Common myeloid progenitor, CD34-positive (primary cell): Measurements from ENCODE around the gene DALRD3.

Experiments
- CTCF ChIA-PET: fragments of 350-600 bp; sonication (Branson Sonifier 250); formaldehyde crosslinking; loops from one replicate; lab custom pipeline; 2021; ENCODE audit warnings: antibody characterized with exemption; lab: Charles Lee
- POLR2A ChIA-PET: fragments of 350-600 bp; sonication (Branson Sonifier 250); formaldehyde crosslinking; loops from one replicate; lab custom pipeline; 2021; ENCODE audit warnings: antibody characterized with exemption; lab: Charles Lee
- DNase-seq, 3 donors: peaks; one replicate each; pipeline versions ENCODE4 v3.0.0 to v3.0.0-alpha.2; 2013
- H3K27ac ChIP-seq, 2 experiments: 1 replicate in 1 of 2; 2 replicates in 1 of 2; pipeline ENCODE4 v1.7.0; 2013; ENCODE audit warnings: inconsistent platforms in 2 of 2, low read length in 2 of 2, mild to moderate bottlenecking in 2 of 2, low read depth in 1 of 2, moderate library complexity in 1 of 2; ENCODE audit not compliant: severe bottlenecking in 2 of 2, insufficient read depth in 1 of 2, poor library complexity in 1 of 2
- H3K27me3 ChIP-seq, 5 experiments: replicated peaks in 2 of 5; 1 replicate in 3 of 5; 2 replicates in 2 of 5; pipeline versions ENCODE4 v1.6.1 to v1.7.0; 2013; ENCODE audit warnings: low read length in 4 of 5, mild to moderate bottlenecking in 2 of 5, moderate library complexity in 2 of 5, inconsistent platforms in 1 of 5; ENCODE audit not compliant: insufficient read depth in 5 of 5, control insufficient read depth in 4 of 5
- H3K36me3 ChIP-seq, 4 experiments: 1 replicate in 2 of 4; 2 replicates in 2 of 4; pipeline versions ENCODE4 v1.6.1 to v1.7.0; 2013; ENCODE audit warnings: low read length in 3 of 4, control low read depth in 1 of 4, mild to moderate bottlenecking in 1 of 4; ENCODE audit not compliant: control insufficient read depth in 4 of 4, insufficient read depth in 4 of 4
- H3K4me1 ChIP-seq, 4 experiments: 1 replicate in 3 of 4; 2 replicates in 1 of 4; pipeline versions ENCODE4 v1.6.1 to v1.7.1; 2013; ENCODE audit warnings: low read length in 3 of 4, mild to moderate bottlenecking in 3 of 4, control low read depth in 1 of 4, inconsistent platforms in 1 of 4, moderate library complexity in 1 of 4; ENCODE audit not compliant: control insufficient read depth in 4 of 4, insufficient read depth in 4 of 4; ENCODE audit errors: control extremely low read depth in 1 of 4
- H3K4me3 ChIP-seq, 7 experiments: 1 replicate in 4 of 7; 2 replicates in 3 of 7; pipeline versions ENCODE4 v1.5.1 to v1.7.0; 2013; ENCODE audit warnings: mild to moderate bottlenecking in 7 of 7, low read length in 6 of 7, moderate library complexity in 6 of 7, inconsistent platforms in 2 of 7, low read depth in 2 of 7, control low read depth in 1 of 7; ENCODE audit not compliant: insufficient read depth in 4 of 7, control insufficient read depth in 1 of 7; ENCODE audit errors: extremely low read depth in 1 of 7
- H3K9me3 ChIP-seq, 5 experiments: 1 replicate in 4 of 5; 2 replicates in 1 of 5; pipeline versions ENCODE4 v1.6.1 to v1.7.1; 2013; ENCODE audit warnings: low read length in 4 of 5, mild to moderate bottlenecking in 2 of 5, inconsistent platforms in 1 of 5, low read depth in 1 of 5, moderate library complexity in 1 of 5; ENCODE audit not compliant: control insufficient read depth in 4 of 5, insufficient read depth in 2 of 5; ENCODE audit errors: control extremely low read depth in 1 of 5
- WGBS: methylation state at CpG from one replicate; pipeline ENCODE4 v1.1.5; 2013; ENCODE audit not compliant: insufficient coverage; 5-methylcytosine and 5-hydroxymethylcytosine counted together

Gene DALRD3

DNA sequence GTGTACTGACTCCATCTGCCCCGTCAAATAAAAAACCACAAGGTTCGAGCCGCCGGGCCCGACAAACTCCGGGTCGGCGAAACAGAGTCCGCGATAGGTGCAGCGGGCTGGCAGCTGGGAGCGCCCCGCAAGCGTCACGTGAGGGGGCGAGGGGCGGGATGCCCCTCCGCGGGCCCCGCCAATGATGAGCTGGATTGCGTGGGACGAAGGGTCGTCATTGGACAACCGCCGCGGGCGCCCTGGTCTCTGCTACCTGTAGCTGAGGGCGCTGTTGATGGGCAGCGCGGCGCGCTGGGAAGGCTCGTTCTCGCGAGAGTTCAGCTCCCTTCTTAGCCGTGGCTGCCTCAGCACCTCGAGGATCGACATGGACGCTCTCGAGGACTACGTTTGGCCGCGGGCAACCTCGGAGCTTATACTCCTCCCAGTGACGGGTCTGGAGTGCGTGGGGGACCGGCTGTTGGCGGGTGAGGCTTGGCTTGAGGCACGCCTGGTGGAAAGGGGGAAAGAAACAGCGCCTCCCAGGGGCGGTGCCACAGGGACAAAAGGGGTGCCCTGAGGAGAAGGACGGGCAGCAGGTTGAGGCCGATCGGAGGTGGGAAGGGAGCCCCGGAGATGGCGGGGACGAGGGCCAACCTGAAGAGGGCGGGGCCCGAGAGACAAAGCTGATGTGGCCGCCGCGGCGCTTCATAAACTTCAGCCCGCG, 11.2 kb downstream of the DALRD3 start, which contains the start of gene WDR6:
Gene WDR6, plus strand, starts transcription at position 324 of the 703 bp plus-strand sequence. Its CDS starts 41 bp downstream, at position 365.
- Histone ChIP-seq H3K36me3 (peaks cover 3 to 25% (median 16%) of the 10 kb centered on the region in 4 experiments), H3K9me3 (no peaks in the 10 kb centered on the region), H3K27me3 (no peaks in the 10 kb centered on the region), H3K27ac (peak within 1 kb of the TSS; percentile 85 to 94), H3K4me1 (peaks cover 1 to 23% (median 23%) of the 10 kb centered on the region in 4 experiments), H3K4me3 (peak within 1 kb of the TSS; percentile 58 to 87 (median 83))
- ChIA-PET POLR2A (interaction anchor here (0.6 to 4.4 kb wide), 8 partner anchors 10 to 126 kb away, joined by 4 to 69 read pairs (median 8); partner anchors contain the start of genes ARIH2, DALRD3, IMPDH2 and NDUFAF3), CTCF (interaction anchor here (0.7 to 19.2 kb wide), 5 partner anchors 11 to 112 kb away, joined by 3 to 386 read pairs (median 3); partner anchors contain the start of genes DALRD3, IMPDH2, NDUFAF3 and P4HTM)
- DNase-seq, result peak; percentile 97 to 99 (median 99)
- 0% methylated on average over 45 of the region's 65 CpGs for WGBS

- DNase-seq, result peak in 2 of 3 donors; percentile 60 to 73
- WGBS, result 2% methylated on average over 28 of the region's 32 CpGs
- Histone ChIP-seq H3K4me1 (peaks cover 1 to 23% (median 23%) of the 10 kb centered on the region in 4 experiments), H3K27me3 (no peaks in the 10 kb centered on the region), H3K36me3 (peaks cover 0 to 20% (median 9%) of the 10 kb centered on the region in 4 experiments), H3K4me3 (peak overlapping the region; percentile 58 to 87 (median 83)), H3K27ac (peak overlapping the region in 1 of 2 experiments; percentile 94), H3K9me3 (no peaks in the 10 kb centered on the region)
- ChIA-PET CTCF (interaction anchor here (0.7 to 19.2 kb wide), 7 partner anchors 12 to 1331 kb away, joined by 3 to 386 read pairs (median 3); partner anchors contain the start of genes DALRD3, IMPDH2, NDUFAF3 and P4HTM), POLR2A (interaction anchor here (0.6 to 4.4 kb wide), 9 partner anchors 9 to 127 kb away, joined by 3 to 69 read pairs (median 8); partner anchors contain the start of genes ARIH2, DALRD3, IMPDH2 and NDUFAF3)
Measured at GRCh38 chr3:49006408-49007067, 11.8 kb downstream of the DALRD3 start.

- Histone ChIP-seq H3K27me3 (no peaks in the 10 kb centered on the region), H3K4me3 (peak overlapping the region in 5 of 7 experiments; percentile 77 to 87 (median 84)), H3K4me1 (peaks cover 1 to 23% (median 23%) of the 10 kb centered on the region in 4 experiments), H3K9me3 (no peaks in the 10 kb centered on the region), H3K36me3 (peaks cover 0 to 16% (median 6%) of the 10 kb centered on the region in 4 experiments), H3K27ac (peak overlapping the region in 1 of 2 experiments; percentile 94)
- no peak for DNase-seq
- POLR2A ChIA-PET, result interaction anchor here (2.1 to 4.4 kb wide), 4 partner anchors 9 to 88 kb away, joined by 8 to 69 read pairs (median 26); partner anchors contain the start of genes NDUFAF3, P4HTM and QRICH1
- 90% methylated on average over 2 of the region's 5 CpGs for WGBS
- CTCF ChIA-PET, result interaction anchor here (0.9 to 19.2 kb wide), 4 partner anchors 12 to 1332 kb away, joined by 3 to 386 read pairs (median 48); partner anchors contain the start of genes DALRD3, NDUFAF3 and P4HTM
Measured at GRCh38 chr3:49005998-49006397, 12.4 kb downstream of the DALRD3 start.

GRCh38 chr3:49005303-49005680, 13.1 kb downstream of the DALRD3 start:
- 100% methylated on average over 1 of the region's 3 CpGs for WGBS
- no peak for DNase-seq
- H3K27ac ChIP-seq, result no peak overlapping the region
- H3K4me1 ChIP-seq, result peaks cover 1 to 23% (median 23%) of the 10 kb centered on the region in 4 experiments
- ChIA-PET CTCF (interaction anchor here (6.1 to 19.2 kb wide), 2 partner anchors 13 to 14 kb away, joined by 94 to 386 read pairs; partner anchors contain the start of genes DALRD3, NDUFAF3 and P4HTM), POLR2A (interaction anchor here (4.4 kb wide), 1 partner anchor 15 kb away, joined by 69 read pairs; the partner anchor contains the start of gene P4HTM)
- no peaks in the 10 kb centered on the region for H3K27me3 ChIP-seq
- H3K4me3 ChIP-seq, result no peak overlapping the region
- peaks cover 0 to 16% (median 6%) of the 10 kb centered on the region in 4 experiments for H3K36me3 ChIP-seq
- H3K9me3 ChIP-seq, result no peaks in the 10 kb centered on the region

DNA sequence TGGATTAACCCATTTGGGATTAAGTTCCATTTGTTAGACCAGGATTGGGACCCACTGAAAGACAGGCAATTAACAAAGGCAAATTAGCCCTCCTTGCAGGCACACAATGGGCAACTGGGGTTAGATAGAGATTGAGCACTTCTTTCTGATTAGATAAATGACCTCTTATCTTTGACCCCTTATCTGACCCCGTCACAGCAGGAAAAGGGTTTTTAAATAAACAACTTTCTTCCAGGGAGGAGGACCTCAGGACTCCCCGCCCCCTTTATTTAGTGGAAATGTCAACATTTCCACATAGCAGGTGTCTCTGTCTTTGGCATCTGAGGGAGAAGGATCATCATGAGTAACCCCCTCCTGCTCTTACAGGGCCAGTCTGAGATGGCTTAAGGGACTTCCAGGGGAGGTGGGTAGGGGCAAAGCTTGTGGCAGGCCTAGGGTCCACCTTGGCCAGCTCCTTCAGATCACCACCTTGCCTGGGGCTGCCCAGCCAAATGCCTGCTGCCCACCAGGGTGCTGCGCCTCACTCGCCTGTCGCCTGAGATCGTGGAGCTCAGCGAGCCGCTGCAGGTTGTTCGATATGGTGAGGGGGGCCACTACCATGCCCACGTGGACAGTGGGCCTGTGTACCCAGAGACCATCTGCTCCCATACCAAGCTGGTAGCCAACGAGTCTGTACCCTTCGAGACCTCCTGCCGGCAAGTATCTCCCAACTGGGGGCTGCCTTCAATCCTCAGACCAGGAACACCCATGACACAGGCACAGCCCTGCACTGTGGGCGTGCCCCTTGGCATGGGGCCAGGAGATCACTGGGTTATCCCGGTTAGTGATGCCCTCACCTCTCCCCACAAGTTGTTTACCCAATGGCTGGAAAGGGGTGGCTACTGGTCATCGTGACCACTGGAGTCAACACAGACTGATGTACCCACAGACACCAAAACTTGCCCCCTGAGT, 13.8 kb downstream of the DALRD3 start:
- Histone ChIP-seq H3K4me3 (no peak overlapping the region), H3K36me3 (peaks cover 0 to 16% (median 5%) of the 10 kb centered on the region in 4 experiments), H3K27ac (no peak overlapping the region), H3K27me3 (no peaks in the 10 kb centered on the region), H3K9me3 (no peaks in the 10 kb centered on the region), H3K4me1 (peaks cover 1 to 23% (median 23%) of the 10 kb centered on the region in 4 experiments)
- no peak for DNase-seq
- ChIA-PET CTCF (interaction anchor here (6.1 to 19.2 kb wide), 2 partner anchors 14 kb away, joined by 94 to 386 read pairs; partner anchors contain the start of genes DALRD3, NDUFAF3 and P4HTM), POLR2A (interaction anchor here (0.5 to 1.7 kb wide), 3 partner anchors 9 to 470 kb away, joined by 3 to 4 read pairs (median 3); no protein-coding TSS in a partner anchor)
- WGBS, result over 99% methylated on average over 12 of the region's 16 CpGs
